ENCODE results near the gene PRSS57. TPM values are rescaled to one million over a fixed set of nuclear protein-coding genes. Genes with fewer than 3 reads are reported as not detected.
A peak's percentile ranks its signal among the peaks of the same experiment; 100 is the strongest.

PRSS57 gene
- total RNA-seq, 1 experiment from 2014 or later = not detected

DNA sequence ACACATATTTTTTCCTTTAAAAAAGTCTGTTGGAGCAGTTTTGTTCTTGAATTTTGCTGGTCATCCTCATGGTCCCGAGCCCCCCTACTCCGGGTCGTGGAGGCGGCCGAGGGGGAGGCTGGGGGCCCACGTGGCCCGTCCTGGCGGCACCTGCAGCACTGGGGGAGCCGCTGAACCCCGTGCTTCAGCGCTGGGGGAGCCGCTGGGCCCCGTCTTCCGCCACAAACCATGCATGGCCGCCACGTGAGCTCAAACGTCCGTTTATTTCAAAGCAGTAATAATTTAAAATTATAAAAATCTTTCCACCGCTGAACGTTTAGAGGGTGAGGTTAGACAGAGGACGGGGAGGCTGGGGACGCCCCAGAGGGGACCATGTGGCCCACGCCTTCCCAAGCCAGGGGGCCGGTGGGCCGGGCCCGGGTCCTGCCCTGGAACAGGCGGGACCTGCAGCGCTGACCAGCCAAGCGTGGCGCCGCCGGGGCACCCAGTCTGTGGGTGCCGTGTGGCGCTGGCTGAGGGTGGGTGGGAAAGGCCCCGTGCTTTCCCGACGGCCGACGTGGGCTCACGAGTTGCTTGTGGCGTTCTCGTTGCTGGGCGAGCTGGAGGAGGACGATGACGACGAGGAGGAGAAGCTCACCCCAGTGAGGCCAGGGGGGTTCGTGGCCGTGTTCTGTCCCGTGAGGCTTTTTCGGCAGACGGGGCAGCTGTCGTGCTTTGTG is 47.5 kb downstream of the PRSS57 start:
- TSS peak; percentile 85 for BruUV-seq (replicated peaks)
- ChIA-PET POLR2A (no interaction called here), CTCF (no interaction called here)
- H3K9me3 ChIP-seq (ENCODE audit: control insufficient read depth, insufficient read depth, low read depth, low read length) = no peaks in the 10 kb centered on the region
- ATAC-seq (no peak), DNase-seq (ENCODE audit: low read depth, low spot score) (no peak)
- in situ Hi-C loops (cut with HindIII; ENCODE audit: low pct_unique_long_range_greater_than_20kb, low sequenced_read_pairs) = no loop called here
- intact Hi-C loops (cut with micrococcal nuclease; ENCODE audit: unreplicated experiment) = no loop called here
- TF ChIP-seq, protein P1, sequence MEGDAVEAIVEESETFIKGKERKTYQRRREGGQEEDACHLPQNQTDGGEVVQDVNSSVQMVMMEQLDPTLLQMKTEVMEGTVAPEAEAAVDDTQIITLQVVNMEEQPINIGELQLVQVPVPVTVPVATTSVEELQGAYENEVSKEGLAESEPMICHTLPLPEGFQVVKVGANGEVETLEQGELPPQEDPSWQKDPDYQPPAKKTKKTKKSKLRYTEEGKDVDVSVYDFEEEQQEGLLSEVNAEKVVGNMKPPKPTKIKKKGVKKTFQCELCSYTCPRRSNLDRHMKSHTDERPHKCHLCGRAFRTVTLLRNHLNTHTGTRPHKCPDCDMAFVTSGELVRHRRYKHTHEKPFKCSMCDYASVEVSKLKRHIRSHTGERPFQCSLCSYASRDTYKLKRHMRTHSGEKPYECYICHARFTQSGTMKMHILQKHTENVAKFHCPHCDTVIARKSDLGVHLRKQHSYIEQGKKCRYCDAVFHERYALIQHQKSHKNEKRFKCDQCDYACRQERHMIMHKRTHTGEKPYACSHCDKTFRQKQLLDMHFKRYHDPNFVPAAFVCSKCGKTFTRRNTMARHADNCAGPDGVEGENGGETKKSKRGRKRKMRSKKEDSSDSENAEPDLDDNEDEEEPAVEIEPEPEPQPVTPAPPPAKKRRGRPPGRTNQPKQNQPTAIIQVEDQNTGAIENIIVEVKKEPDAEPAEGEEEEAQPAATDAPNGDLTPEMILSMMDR (IDR thresholded peaks at IDR 0.05) = no peak
- TF ChIP-seq POLR2AphosphoS5 (IDR thresholded peaks at IDR 0.05; ENCODE audit: low read depth, low read length) = no peak
- TF ChIP-seq SIN3A (IDR thresholded peaks at IDR 0.05; ENCODE audit: borderline replicate concordance, insufficient read depth, low read depth, low read length) = no peak
- TF ChIP-seq TCF7L2 (IDR thresholded peaks at IDR 0.05; ENCODE audit: low read depth, low read length) = no peak
- no peaks in the 10 kb centered on the region for H3K27me3 ChIP-seq (ENCODE audit: control insufficient read depth, insufficient read depth, low read length)
- no peaks in the 10 kb centered on the region for H3K4me1 ChIP-seq (ENCODE audit: control insufficient read depth, insufficient read depth, low read length)
- H3K27ac ChIP-seq (ENCODE audit: low read length) = no peak overlapping the region
- H3K36me3 ChIP-seq (ENCODE audit: control insufficient read depth, insufficient read depth, low read length) = no peaks in the 10 kb centered on the region; the same call in none of the 2 replicates
- H3K4me3 ChIP-seq (ENCODE audit: low read depth in 2 of 2, low read length in 2 of 2) = no peak overlapping the region

DNA sequence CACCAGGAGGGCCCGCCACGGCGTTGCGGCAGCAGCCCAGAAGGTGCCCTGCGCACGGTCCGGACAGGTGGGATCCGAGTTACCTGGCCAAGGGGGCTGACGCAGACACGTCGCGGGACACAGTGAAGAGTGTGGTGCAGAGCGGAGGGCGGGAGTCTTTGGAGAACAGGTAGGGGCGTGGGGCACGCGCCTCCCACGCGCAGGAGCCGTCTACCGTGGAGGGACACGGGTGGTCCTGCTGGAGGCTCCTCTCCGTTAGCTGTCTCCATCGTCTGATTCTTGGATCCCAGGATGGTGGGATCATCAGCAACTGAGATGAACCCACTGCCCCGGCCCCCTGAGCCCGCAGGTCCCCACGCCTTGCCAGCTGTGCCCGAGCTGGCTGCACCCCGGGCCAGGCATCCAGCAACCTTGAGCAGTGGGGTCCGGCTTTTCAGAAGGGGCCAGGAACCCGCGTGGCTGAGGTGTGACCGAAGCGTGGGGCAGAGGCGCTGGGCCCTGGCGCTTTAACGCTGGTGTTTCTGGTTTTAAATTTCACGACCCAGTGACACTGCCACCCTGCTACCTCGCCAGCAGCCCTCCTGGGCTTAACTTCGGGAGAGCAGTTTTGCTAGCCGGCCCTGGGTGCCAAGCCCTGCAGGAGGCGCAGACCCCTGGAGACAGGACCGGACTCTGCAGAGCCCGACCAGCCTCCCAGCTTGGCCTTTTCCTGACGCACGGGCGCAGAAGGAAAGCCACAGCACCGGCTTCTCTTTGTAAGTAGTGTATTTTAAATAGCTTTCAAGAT is 48.3 kb downstream of the PRSS57 start:
- CTCF ChIA-PET = no interaction called here
- H3K27ac ChIP-seq (ENCODE audit: low read length) = no peak overlapping the region
- no TSS peak for BruUV-seq (replicated peaks)

More for the DNA sequence above, 48.3 kb downstream of the PRSS57 start:
- no peak for DNase-seq (ENCODE audit: low read depth, low spot score)
- no peak overlapping the region for H3K4me3 ChIP-seq (ENCODE audit: low read depth in 2 of 2, low read length in 2 of 2)
- in situ Hi-C loops (cut with HindIII; ENCODE audit: low pct_unique_long_range_greater_than_20kb, low sequenced_read_pairs) = no loop called here
- intact Hi-C loops (cut with micrococcal nuclease; ENCODE audit: unreplicated experiment) = no loop called here
- POLR2A ChIA-PET = no interaction called here
- no peak for ATAC-seq
- no peaks in the 10 kb centered on the region for H3K4me1 ChIP-seq (ENCODE audit: control insufficient read depth, insufficient read depth, low read length)
- TF ChIP-seq, protein P2, sequence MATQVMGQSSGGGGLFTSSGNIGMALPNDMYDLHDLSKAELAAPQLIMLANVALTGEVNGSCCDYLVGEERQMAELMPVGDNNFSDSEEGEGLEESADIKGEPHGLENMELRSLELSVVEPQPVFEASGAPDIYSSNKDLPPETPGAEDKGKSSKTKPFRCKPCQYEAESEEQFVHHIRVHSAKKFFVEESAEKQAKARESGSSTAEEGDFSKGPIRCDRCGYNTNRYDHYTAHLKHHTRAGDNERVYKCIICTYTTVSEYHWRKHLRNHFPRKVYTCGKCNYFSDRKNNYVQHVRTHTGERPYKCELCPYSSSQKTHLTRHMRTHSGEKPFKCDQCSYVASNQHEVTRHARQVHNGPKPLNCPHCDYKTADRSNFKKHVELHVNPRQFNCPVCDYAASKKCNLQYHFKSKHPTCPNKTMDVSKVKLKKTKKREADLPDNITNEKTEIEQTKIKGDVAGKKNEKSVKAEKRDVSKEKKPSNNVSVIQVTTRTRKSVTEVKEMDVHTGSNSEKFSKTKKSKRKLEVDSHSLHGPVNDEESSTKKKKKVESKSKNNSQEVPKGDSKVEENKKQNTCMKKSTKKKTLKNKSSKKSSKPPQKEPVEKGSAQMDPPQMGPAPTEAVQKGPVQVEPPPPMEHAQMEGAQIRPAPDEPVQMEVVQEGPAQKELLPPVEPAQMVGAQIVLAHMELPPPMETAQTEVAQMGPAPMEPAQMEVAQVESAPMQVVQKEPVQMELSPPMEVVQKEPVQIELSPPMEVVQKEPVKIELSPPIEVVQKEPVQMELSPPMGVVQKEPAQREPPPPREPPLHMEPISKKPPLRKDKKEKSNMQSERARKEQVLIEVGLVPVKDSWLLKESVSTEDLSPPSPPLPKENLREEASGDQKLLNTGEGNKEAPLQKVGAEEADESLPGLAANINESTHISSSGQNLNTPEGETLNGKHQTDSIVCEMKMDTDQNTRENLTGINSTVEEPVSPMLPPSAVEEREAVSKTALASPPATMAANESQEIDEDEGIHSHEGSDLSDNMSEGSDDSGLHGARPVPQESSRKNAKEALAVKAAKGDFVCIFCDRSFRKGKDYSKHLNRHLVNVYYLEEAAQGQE (IDR thresholded peaks at IDR 0.05; ENCODE audit: insufficient read depth in 1 of 2, low read depth in 2 of 2, low read length in 1 of 2) = no peak
- TF ChIP-seq SIN3A (IDR thresholded peaks at IDR 0.05; ENCODE audit: borderline replicate concordance, insufficient read depth, low read depth, low read length) (no peak), TCF7L2 (IDR thresholded peaks at IDR 0.05; ENCODE audit: low read depth, low read length) (no peak), POLR2AphosphoS5 (IDR thresholded peaks at IDR 0.05; ENCODE audit: low read depth, low read length) (no peak)
- TF ChIP-seq, protein P1 (IDR thresholded peaks at IDR 0.05) = no peak
- H3K9me3 ChIP-seq (ENCODE audit: control insufficient read depth, insufficient read depth, low read depth, low read length) = no peaks in the 10 kb centered on the region
- H3K36me3 ChIP-seq (ENCODE audit: control insufficient read depth, insufficient read depth, low read length) = no peaks in the 10 kb centered on the region; the same call in none of the 2 replicates
- H3K27me3 ChIP-seq (ENCODE audit: control insufficient read depth, insufficient read depth, low read length) = no peaks in the 10 kb centered on the region

Data from Panc1 (cell line).